HepG2 (cell line): ENCODE results near the gene ZG16. TPM values are rescaled to one million over a fixed set of nuclear protein-coding genes. Genes with fewer than 3 reads are reported as not detected.

Experiments used
- ARID3A ChIP-seq: IDR thresholded peaks from 2 replicates; pipeline ENCODE4 v1.6.1; 2012; ENCODE audit warnings: low read depth, low read length, improper control_type of control experiment
- ATAD3A ChIP-seq: sonication (generic); formaldehyde crosslinking; IDR thresholded peaks from 2 replicates; pipeline ENCODE4 v1.4.0; 2020; ENCODE audit warnings: missing genetic modification reagents
- CEBPB ChIP-seq: IDR thresholded peaks from 2 replicates; pipeline ENCODE4 v1.6.1; 2011; ENCODE audit warnings: low read depth, low read length, improper control_type of control experiment, borderline replicate concordance
- CREB3 ChIP-seq: sonication (generic); formaldehyde crosslinking; IDR thresholded peaks from 2 replicates; pipeline ENCODE4 v1.5.0; 2020; ENCODE audit warnings: missing genetic modification reagents
- ESRRA ChIP-seq: sonication (generic); formaldehyde crosslinking; IDR thresholded peaks from 2 replicates; pipeline ENCODE4 v1.5.1; 2020; ENCODE audit warnings: mild to moderate bottlenecking, low read depth, missing genetic modification reagents
- ETV5 ChIP-seq: IDR thresholded peaks from 2 replicates; pipeline ENCODE4 v1.6.1; 2018; ENCODE audit warnings: missing biosample characterization, missing genetic modification reagents, inconsistent platforms, borderline replicate concordance
- FOXA3 ChIP-seq: IDR thresholded peaks from 2 replicates; pipeline ENCODE4 v1.6.1; 2016; ENCODE audit warnings: missing genetic modification reagents, missing compliant biosample characterization
- GATA4 ChIP-seq: sonication (generic); IDR thresholded peaks from 2 replicates; pipeline ENCODE4 v1.6.1; 2016; ENCODE audit warnings: antibody characterized with exemption, low read depth, borderline replicate concordance
- GATAD2A ChIP-seq: IDR thresholded peaks from 2 replicates; pipeline ENCODE4 v1.6.1; 2016
- HNRNPH1 ChIP-seq: fragments of 200-400 bp; formaldehyde crosslinking; optimal IDR thresholded peaks from 2 replicates; pipeline ENCODE3; 2017; ENCODE audit warnings: mild to moderate bottlenecking, low read depth, low read length
- HNRNPK ChIP-seq: fragments of 200-400 bp; formaldehyde crosslinking; IDR thresholded peaks from 2 replicates; pipeline ENCODE4 v1.6.1; 2018; ENCODE audit warnings: low read length, low read depth, moderate library complexity, mild to moderate bottlenecking; ENCODE audit not compliant: poor library complexity, severe bottlenecking
- IRF9 ChIP-seq: sonication (generic); formaldehyde crosslinking; IDR thresholded peaks from 2 replicates; pipeline ENCODE4 v1.8.0; 2022; ENCODE audit warnings: missing genetic modification reagents, mild to moderate bottlenecking, borderline replicate concordance
- KMT2B ChIP-seq: IDR thresholded peaks from 2 replicates; pipeline ENCODE4 v1.6.1; 2016; ENCODE audit warnings: missing genetic modification reagents, missing compliant biosample characterization
- MBNL3 ChIP-seq: fragments of 250-450 bp; sonication (Bioruptor Pico); conservative IDR thresholded peaks from 2 replicates; pipeline ENCODE4 v1.8.0; 2022; ENCODE audit warnings: mild to moderate bottlenecking, inconsistent platforms
- MED13 ChIP-seq: sonication (generic); formaldehyde crosslinking; IDR thresholded peaks from 2 replicates; pipeline ENCODE4 v1.5.0; 2020; ENCODE audit warnings: missing genetic modification reagents
- RAD21 ChIP-seq: fragments of 450-650 bp; formaldehyde crosslinking; IDR thresholded peaks from 2 replicates; pipeline ENCODE4 v1.5.0; 2020; ENCODE audit warnings: mild to moderate bottlenecking
- RFXAP ChIP-seq: sonication (generic); formaldehyde crosslinking; IDR thresholded peaks from 2 replicates; pipeline ENCODE4 v1.4.0; 2020; ENCODE audit warnings: missing genetic modification reagents, borderline replicate concordance
- SIX1 ChIP-seq: sonication (generic); formaldehyde crosslinking; IDR thresholded peaks from 2 replicates; pipeline ENCODE4 v1.4.0; 2020; ENCODE audit warnings: missing genetic modification reagents, borderline replicate concordance
- SRY ChIP-seq: sonication (generic); formaldehyde crosslinking; IDR thresholded peaks from 2 replicates; pipeline ENCODE4 v1.8.0; 2022; ENCODE audit warnings: mild to moderate bottlenecking, missing genetic modification reagents
- XRCC5 ChIP-seq: fragments of 200-400 bp; formaldehyde crosslinking; optimal IDR thresholded peaks from 2 replicates; pipeline ENCODE3; 2017; ENCODE audit warnings: mild to moderate bottlenecking, low read length
- ZFP36L2 ChIP-seq: sonication (generic); formaldehyde crosslinking; IDR thresholded peaks from 2 replicates; pipeline ENCODE4 v1.4.0; 2020; ENCODE audit warnings: missing genetic modification reagents
- ZKSCAN1 ChIP-seq: fragments of 150-350 bp; IDR thresholded peaks from 2 replicates; pipeline ENCODE4 v1.6.1; 2014; ENCODE audit warnings: low read length
- ZNF224 ChIP-seq: sonication (generic); formaldehyde crosslinking; IDR thresholded peaks from 2 replicates; pipeline ENCODE4 v1.5.0; 2020; ENCODE audit warnings: mild to moderate bottlenecking, missing genetic modification reagents
- ZNF354B ChIP-seq: sonication (generic); formaldehyde crosslinking; IDR thresholded peaks from 2 replicates; pipeline ENCODE4 v1.8.0; 2022; ENCODE audit warnings: mild to moderate bottlenecking, missing genetic modification reagents
- ZNF431 ChIP-seq: sonication (generic); formaldehyde crosslinking; IDR thresholded peaks from 2 replicates; pipeline ENCODE4 v1.9.0; 2022; ENCODE audit warnings: missing genetic modification reagents, low read depth, mild to moderate bottlenecking, borderline replicate concordance
- ZNF460 ChIP-seq: sonication (generic); formaldehyde crosslinking; IDR thresholded peaks from 2 replicates; pipeline ENCODE4 v1.5.1; 2020; ENCODE audit warnings: missing genetic modification reagents, mild to moderate bottlenecking, borderline replicate concordance
- ZNF557 ChIP-seq: sonication (generic); formaldehyde crosslinking; IDR thresholded peaks from 2 replicates; pipeline ENCODE4 v1.4.0; 2020; ENCODE audit warnings: missing genetic modification reagents
- polyA plus RNA-seq, 8 experiments: library from polyadenylated mRNA; depleted of rRNA in 3 of 8; stranded (reverse) in 7 of 8; unstranded in 1 of 8; fragments of >200 nt; fragmentation: Illumina TruSeq in 4 of 8; extraction: Trizol in 4 of 8; gene quantifications; 2 replicates each; pipeline versions ENCODE4 v1.2.1 to v1.2.3, GENCODE V29; 2011 to 2016; ENCODE audit warnings: low read depth in 4 of 8, missing spikeins in 1 of 8, mixed read lengths in 1 of 8; ENCODE audit not compliant: insufficient read depth in 1 of 8
- total RNA-seq, 5 experiments: library from RNA; depleted of rRNA; stranded (reverse); fragments of >200 nt; fragmentation: Illumina TruSeq; extraction: Trizol; gene quantifications; 2 replicates each; pipeline ENCODE4 v1.2.3, GENCODE V29; 2016; ENCODE audit warnings: low read depth in 1 of 5

The ZG16 gene
- total and polyA plus RNA-seq, 2 of the 13 experiments (the other 11 are each of a cell fraction or from before 2014, with no cell fraction given): 0.04 to 0.07 TPM

- TF ChIP-seq ARID3A (no peak), CEBPB (no peak), ZNF460 (CRISPR knock-in tag) (no peak; the same call in 1 of the 2 replicates), ZNF224 (CRISPR knock-in tag) (peak; percentile 92; the same call in 1 of the 2 replicates), KMT2B (CRISPR knock-in tag) (peak; percentile 95), XRCC5 (peak; percentile 63), GATA4 (peak; percentile 10; the same call in 1 of the 2 replicates), RAD21 (CRISPR knock-in tag) (peak; percentile 66), ETV5 (CRISPR knock-in tag) (peak; percentile 81), HNRNPH1 (no peak), ZNF354B (CRISPR knock-in tag) (peak; percentile 44; the same call in 1 of the 2 replicates), SIX1 (CRISPR knock-in tag) (peak; percentile 65; the same call in 1 of the 2 replicates), ZKSCAN1 (no peak), HNRNPK (peak; percentile 99), FOXA3 (CRISPR knock-in tag) (peak; percentile 94), MBNL3 (CRISPR knock-in tag) (no peak), MED13 (peak; percentile 90; the same call in 1 of the 2 replicates), ZNF431 (CRISPR knock-in tag) (peak; percentile 83; the same call in 1 of the 2 replicates), IRF9 (CRISPR knock-in tag) (peak; percentile 98), ZNF557 (CRISPR knock-in tag) (no peak), ATAD3A (CRISPR knock-in tag) (no peak), ESRRA (peak; percentile 70), CREB3 (0 out of 2 replicates have a peak, but pooled peaks have one; percentile 70), ZFP36L2 (CRISPR knock-in tag) (no peak; the same call in 1 of the 2 replicates), GATAD2A (CRISPR knock-in tag) (peak; percentile 81), RFXAP (peak; percentile 88; the same call in 1 of the 2 replicates), SRY (CRISPR knock-in tag) (peak; percentile 63; the same call in 1 of the 2 replicates)
Observed at GRCh38 chr16:29805232-29806098, 27.4 kb downstream of the ZG16 start (continued).
